HG03521 (cell line): Measurements from ENCODE around the gene WASHC2C.
"Not testable (repeated sequence)": the region's sequence is repeated elsewhere in the genome, so short reads cannot be mapped to it uniquely, and the experiment has no call there.

ENCODE experiments used
- ATAC-seq: cut with Tn5 transposase; IDR thresholded peaks from one replicate; pipeline ENCODE4 v1.9.1; 2021; ENCODE audit warnings: mild to moderate bottlenecking, moderate library complexity; ENCODE audit not compliant: unreplicated experiment

WASHC2C gene, protein sequence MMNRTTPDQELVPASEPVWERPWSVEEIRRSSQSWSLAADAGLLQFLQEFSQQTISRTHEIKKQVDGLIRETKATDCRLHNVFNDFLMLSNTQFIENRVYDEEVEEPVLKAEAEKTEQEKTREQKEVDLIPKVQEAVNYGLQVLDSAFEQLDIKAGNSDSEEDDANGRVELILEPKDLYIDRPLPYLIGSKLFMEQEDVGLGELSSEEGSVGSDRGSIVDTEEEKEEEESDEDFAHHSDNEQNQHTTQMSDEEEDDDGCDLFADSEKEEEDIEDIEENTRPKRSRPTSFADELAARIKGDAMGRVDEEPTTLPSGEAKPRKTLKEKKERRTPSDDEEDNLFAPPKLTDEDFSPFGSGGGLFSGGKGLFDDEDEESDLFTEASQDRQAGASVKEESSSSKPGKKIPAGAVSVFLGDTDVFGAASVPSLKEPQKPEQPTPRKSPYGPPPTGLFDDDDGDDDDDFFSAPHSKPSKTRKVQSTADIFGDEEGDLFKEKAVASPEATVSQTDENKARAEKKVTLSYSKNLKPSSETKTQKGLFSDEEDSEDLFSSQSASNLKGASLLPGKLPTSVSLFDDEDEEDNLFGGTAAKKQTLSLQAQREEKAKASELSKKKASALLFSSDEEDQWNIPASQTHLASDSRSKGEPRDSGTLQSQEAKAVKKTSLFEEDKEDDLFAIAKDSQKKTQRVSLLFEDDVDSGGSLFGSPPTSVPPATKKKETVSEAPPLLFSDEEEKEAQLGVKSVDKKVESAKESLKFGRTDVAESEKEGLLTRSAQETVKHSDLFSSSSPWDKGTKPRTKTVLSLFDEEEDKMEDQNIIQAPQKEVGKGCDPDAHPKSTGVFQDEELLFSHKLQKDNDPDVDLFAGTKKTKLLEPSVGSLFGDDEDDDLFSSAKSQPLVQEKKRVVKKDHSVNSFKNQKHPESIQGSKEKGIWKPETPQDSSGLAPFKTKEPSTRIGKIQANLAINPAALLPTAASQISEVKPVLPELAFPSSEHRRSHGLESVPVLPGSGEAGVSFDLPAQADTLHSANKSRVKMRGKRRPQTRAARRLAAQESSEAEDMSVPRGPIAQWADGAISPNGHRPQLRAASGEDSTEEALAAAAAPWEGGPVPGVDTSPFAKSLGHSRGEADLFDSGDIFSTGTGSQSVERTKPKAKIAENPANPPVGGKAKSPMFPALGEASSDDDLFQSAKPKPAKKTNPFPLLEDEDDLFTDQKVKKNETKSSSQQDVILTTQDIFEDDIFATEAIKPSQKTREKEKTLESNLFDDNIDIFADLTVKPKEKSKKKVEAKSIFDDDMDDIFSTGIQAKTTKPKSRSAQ (N-terminal part only)

GRCh38 chr10:45726703-45727420 lies at the start of gene WASHC2C:
WASHC2C (plus strand) TSS chr10:45727266; CDS start chr10:45727318, 52 bp downstream.
- ATAC-seq: peak; percentile 83

DNA sequence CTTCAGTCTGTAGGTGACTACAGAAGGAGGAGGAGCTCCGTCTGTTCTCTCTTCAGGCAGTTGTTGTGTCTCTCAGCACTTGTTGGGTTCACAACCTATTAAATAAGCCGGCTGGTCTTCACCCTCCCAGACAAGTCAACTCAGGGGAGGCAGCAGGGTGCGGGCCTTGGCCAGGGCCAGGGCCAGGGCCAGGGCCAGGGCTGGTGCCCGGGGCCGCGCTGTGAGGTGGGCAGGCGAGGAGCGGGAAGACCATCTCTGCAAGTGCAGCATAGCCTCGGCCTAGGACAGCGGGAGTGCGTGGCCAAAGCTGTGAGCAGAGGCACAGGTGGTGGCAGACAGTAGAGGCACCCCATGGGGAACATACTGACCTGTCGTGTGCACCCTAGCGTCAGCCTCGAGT lies 48.6 kb upstream of the WASHC2C start:
- ATAC-seq: not testable (repeated sequence)

DNA sequence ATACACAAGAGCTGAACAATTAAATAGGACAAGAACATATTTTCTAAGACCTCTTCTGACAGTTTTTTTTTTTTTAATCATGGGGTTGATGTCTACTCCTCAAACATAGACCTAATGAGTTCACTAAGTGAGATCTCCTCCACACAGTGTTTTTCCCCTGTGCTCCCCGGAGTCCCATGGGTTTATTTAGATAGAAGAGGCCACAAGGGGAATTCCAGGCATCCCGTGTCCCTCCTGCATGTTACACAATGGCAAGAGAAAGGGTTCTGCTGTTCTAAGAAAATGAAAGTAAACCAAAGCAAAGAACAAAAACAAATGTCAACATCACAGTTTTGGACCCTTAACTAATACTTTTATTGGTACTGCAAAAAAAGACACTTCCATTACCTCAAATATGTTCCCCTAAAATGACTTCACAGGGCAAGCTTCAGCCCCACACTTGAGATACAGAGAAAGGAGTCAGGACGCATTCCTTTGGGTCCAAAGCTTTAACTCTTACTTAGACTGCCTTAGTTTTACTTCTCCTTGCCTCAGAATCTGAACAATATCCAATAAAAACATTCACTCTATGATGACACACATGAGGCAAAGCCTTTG lies 16.8 kb upstream of the WASHC2C start:
- not testable (repeated sequence) for ATAC-seq

- ATAC-seq: not testable (repeated sequence)
Measured at GRCh38 chr10:45711223-45711622, 15.8 kb upstream of the WASHC2C start.

GRCh38 chr10:45717053-45717452 lies 10.0 kb upstream of the WASHC2C start:
- not testable (repeated sequence) for ATAC-seq

GRCh38 chr10:45717642-45718041 lies 9.4 kb upstream of the WASHC2C start:
- ATAC-seq: not testable (repeated sequence)

DNA sequence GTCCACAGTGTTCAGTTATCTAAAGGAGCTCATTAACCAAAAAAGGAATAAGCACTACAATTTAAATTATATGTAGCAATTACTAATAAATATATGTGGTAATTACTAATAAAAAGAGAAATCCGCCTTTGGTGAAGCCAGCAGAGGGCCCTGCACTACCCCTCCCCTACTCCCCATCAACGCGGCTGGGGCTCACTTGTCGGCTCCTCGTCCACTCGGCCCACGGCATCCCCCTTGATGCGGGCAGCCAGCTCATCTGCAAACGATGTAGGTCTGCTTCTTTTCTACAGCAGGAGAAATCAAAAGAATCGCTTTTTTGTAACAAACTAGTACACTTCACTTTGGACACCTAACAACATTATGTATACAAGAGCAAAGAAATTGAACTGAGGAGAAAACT lies 5.6 kb upstream of the WASHC2C start:
- not testable (repeated sequence) for ATAC-seq

- ATAC-seq: not testable (repeated sequence)
Measured at GRCh38 chr10:45723851-45724250, 3.2 kb upstream of the WASHC2C start.

DNA sequence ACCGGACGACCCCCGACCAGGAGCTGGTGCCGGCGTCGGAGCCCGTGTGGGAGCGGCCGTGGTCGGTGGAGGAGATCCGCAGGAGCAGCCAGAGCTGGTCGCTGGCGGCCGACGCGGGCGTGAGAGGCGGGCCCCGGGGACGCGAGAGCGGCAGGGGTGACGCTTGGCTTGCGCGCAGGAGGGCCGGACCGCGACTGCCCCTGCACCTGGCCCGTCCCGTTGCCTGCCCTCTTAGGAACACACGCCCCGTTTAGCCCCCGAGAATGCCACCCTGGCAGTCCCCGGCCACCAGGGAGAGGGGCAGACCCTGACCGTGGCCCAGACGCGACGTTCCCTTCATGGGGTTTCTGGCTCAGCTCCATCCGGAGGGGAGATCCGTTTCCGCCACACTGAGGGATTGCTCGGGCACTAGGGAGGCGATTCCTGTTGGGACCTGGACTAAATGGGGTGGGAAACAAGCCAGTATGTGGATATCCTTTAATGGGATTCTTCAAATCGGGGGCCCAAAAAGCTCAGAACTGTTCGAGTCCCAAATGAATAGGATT lies 427 bp downstream of the WASHC2C start:
- ATAC-seq: peak; percentile 57

GRCh38 chr10:45734449-45734848 lies 7.4 kb downstream of the WASHC2C start:
- not testable (repeated sequence) for ATAC-seq

DNA sequence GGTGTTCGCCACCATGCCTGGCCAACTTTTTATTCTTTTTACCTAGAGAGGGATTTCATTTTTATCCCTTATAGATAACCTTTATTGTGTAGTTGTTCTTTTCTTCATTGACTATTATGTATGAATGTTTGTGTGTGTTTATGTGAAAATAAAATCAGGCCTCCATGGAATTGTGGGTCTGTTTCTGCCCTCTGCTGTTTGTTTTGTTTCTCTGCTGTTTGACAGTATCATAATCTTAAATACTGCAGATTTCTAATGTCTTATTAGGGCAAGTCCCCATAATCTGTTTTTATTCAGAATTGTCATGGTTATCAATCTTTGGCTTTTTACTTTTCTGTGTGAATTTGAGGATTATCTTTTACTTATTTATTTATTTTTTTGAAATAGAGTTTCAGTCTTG lies 7.8 kb downstream of the WASHC2C start:
- not testable (repeated sequence) for ATAC-seq

DNA sequence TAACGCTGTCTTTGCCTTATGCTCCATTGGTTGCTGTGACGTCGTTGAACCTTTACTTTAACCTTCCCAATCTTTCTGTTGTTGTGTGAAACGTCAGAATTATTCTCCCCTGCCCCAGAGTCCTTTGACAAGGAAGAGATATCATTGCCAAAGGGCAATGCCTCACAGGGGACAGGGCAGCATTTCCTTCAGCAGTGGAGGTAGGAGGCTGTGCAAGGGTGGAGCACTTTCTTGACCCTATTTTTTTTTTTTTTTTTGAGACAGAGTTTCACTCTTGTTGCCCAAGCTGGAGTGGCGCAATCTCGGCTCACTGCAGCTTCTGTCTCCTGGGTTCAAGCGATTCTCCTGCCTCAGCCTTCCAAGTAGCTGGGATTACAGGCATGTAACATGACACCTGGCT lies 14.5 kb downstream of the WASHC2C start:
- ATAC-seq: not testable (repeated sequence)

- ATAC-seq: not testable (repeated sequence)
Measured at GRCh38 chr10:45742014-45742413, 14.9 kb downstream of the WASHC2C start.

DNA sequence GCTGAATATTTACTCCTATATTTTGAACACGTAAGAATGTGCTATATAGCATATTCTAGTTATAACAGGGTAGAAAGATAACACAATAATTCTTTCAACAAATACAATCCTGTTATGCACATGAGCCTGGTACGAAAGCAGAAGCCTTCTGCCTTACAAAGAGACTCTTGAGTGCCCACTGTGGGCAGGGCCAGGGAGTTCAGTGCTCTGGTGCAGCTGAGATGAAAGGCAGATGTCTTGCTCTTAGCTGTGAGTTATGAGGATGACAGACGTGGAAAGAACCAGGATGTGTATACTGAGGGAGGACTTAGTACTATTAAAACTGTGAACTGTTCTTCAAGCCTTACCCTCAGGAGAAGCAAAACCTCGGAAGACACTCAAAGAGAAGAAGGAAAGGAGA lies 24.1 kb downstream of the WASHC2C start:
- not testable (repeated sequence) for ATAC-seq

- not testable (repeated sequence) for ATAC-seq
Measured at GRCh38 chr10:45752210-45752609, 25.1 kb downstream of the WASHC2C start.

DNA sequence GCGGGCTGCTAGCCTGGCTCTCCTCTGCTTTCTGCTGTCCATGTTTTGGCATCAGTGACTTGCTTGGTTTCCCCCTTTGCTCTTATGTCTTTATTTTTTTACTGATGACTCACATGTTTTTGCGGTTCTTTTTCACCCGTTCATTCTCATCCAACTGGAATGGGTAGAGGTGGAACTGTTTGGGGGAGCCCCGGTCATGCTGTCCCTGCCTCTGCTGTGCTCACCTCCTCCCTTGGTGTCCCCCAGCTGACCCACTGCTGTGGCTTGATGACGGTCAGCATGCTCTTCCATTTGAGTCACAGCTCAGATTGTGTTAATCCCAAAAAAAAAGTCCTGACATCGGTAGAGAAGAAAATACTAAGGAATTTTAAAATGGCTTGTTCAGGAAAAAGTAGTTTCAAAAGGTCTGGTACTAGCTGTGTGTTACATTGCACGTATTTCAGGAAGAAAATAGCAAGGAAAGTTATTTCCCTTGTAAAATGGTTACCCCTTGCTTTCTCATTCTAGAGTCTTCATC lies 27.0 kb downstream of the WASHC2C start:
- ATAC-seq: not testable (repeated sequence)

DNA sequence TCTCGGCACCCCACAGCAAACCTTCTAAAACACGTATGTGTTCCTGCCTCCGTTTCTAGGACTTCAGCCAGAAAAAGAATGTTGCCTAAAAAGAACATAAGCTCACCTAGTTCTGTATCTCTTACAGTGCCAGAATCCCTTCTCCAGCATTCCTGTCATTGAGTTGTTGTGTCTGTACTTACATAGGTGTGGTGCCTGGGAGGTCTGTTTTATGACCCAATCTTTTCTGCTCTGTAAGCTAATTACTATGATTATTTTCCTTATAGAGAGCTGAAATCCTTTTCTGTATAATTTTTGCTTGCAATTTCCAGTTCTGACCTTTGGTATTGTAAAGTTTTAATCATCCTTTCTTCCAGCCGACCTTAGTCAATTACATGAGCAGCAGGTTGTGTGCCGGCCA lies 28.0 kb downstream of the WASHC2C start:
- not testable (repeated sequence) for ATAC-seq

GRCh38 chr10:45756065-45756464 lies 29.0 kb downstream of the WASHC2C start:
- not testable (repeated sequence) for ATAC-seq
